OCI-LY1 (cell line): ENCODE results near the gene MICALL2.

Source experiments
- CTCF ChIP-seq: fragments of 200-600 bp; sonication (generic), shearing (Covaris generic); IDR thresholded peaks from 2 replicates; pipeline ENCODE4 v1.5.1; 2017; ENCODE audit warnings: mild to moderate bottlenecking, antibody characterized with exemption, low read length, moderate library complexity, mixed read lengths
- EZH2 ChIP-seq: fragments of 200-600 bp; sonication (generic), shearing (Covaris generic); IDR thresholded peaks from 2 replicates; pipeline ENCODE4 v1.8.0; 2017; ENCODE audit warnings: borderline replicate concordance, mixed run types, mild to moderate bottlenecking, antibody characterized with exemption, low read length, moderate library complexity, mixed read lengths

- TF ChIP-seq CTCF (no peak), EZH2 (no peak)
Observed at GRCh38 chr7:1424041-1424440, 35.2 kb downstream of the MICALL2 start.
